AG09309 (cell line): ENCODE results near the gene MYO16.

Experiments used
- DNase-seq: peaks from one replicate; pipeline ENCODE4 v3.0.0-alpha.2; 2010; ENCODE audit warnings: low read depth
- H3K4me3 ChIP-seq: 2 replicates; pipeline ENCODE4 v1.5.1; 2011; ENCODE audit warnings: mild to moderate bottlenecking, low read depth, low read length, moderate library complexity; ENCODE audit not compliant: control insufficient read depth
- CTCF ChIP-seq: IDR thresholded peaks from 2 replicates; pipeline ENCODE4 v1.5.1; 2011; ENCODE audit warnings: mild to moderate bottlenecking, low read depth, low read length, inconsistent platforms; ENCODE audit not compliant: insufficient read depth, control insufficient read depth; ENCODE audit errors: missing control alignments

MYO16 gene

GRCh38 chr13:109141706-109142105 is 512.3 kb downstream of the MYO16 start:
- H3K4me3 ChIP-seq = no peak overlapping the region
- no peak for DNase-seq
- TF ChIP-seq CTCF = no peak

- no peak overlapping the region for H3K4me3 ChIP-seq
- DNase-seq = no peak
- TF ChIP-seq CTCF = no peak
Measured at GRCh38 chr13:109144693-109145437, 515.5 kb downstream of the MYO16 start.

- DNase-seq = peak; percentile 40
- TF ChIP-seq CTCF = peak; percentile 88
Measured at GRCh38 chr13:109145631-109146030, 516.2 kb downstream of the MYO16 start.

DNA sequence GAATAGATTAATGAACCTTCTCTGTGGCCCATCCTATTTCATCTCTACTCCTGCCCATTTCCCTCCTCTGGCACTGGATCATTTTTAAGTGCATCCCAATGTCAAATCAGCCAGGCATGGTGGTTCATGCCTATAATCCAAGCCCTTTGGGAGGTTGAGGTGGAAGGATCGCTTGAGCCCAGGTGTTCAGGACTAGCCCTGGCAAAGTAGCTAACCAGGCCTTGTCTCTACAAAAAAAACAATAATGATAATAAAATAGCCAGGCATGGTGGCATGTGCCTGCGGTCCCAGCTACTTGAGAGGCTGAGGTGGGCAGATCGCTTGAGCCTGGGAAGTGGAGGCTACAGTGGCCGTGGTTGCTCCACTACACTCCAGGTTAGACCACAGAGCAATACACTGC is 517.0 kb downstream of the MYO16 start:
- DNase-seq = no peak
- no peak for TF ChIP-seq CTCF
- no peak overlapping the region for H3K4me3 ChIP-seq

More at GRCh38 chr13:109145631-109146030, 516.2 kb downstream of the MYO16 start:
- no peak overlapping the region for H3K4me3 ChIP-seq

GRCh38 chr13:109146912-109147647 is 517.7 kb downstream of the MYO16 start:
- no peak for TF ChIP-seq CTCF
- DNase-seq = peak; percentile 66
- H3K4me3 ChIP-seq = no peak overlapping the region

DNA sequence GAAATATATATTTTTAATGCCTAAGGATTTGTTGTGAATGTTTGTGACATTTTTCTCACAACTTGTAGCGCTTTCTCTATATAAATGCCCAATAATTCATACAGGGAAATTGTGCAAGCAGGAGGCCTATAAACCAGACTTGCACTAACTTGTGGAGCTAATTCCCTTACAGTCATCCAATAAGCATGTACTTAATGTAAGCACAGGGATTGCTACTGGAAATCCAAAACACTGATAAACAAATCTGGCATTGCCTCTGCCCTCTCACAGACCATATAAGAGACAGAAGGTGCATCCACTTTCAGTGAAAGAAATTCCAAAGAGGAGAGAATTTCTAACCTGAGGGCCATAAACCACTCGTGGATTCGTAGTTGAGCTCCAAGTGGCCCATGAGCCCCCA is 518.8 kb downstream of the MYO16 start:
- no peak overlapping the region for H3K4me3 ChIP-seq
- DNase-seq = peak; percentile 25
- TF ChIP-seq CTCF = no peak

DNA sequence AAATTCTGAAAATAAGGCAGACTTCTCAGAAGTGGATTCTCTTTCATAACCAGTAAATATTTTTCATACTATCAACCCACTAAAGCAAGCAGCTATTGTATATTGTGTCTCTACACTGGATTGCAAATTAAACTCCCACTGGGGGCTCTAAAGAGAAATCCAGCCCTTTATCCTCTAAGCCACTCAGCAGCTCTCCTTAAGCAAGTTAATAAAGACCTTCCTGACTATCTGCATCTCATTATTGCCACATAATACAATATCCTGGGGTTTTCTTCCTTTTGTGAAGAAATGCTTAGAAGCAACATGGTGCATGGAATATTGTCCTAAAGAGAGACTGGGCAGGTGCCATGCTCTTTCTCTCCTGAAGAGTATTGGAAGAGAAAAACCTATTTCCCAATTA is 521.3 kb downstream of the MYO16 start:
- no peak for DNase-seq
- TF ChIP-seq CTCF = no peak
- H3K4me3 ChIP-seq = no peak overlapping the region
